UCSD-AML1 (cell line): ENCODE data around the gene VSX2.

ENCODE experiments used
- DNase-seq: peaks from one replicate; lab custom pipeline; 2025; ENCODE audit not compliant: unreplicated experiment; lab: John Stamatoyannopoulos, UW

Gene VSX2

GRCh38 chr14:74301594-74302151 is 62.4 kb downstream of the VSX2 start:
- no peak for DNase-seq

- DNase-seq = no peak
These were observed 62.9 kb downstream of the VSX2 start for GRCh38 chr14:74302152-74302628.

GRCh38 chr14:74302634-74303569 is 63.7 kb downstream of the VSX2 start, which contains the start of gene ABCD4:
TSS of gene ABCD4 (minus strand) at chr14:74302934. CDS start at chr14:74302912, 22 bp downstream.
- DNase-seq = peak; percentile 95

- DNase-seq = no peak
These were observed 69.4 kb downstream of the VSX2 start for GRCh38 chr14:74308695-74309094.

- DNase-seq = no peak
These were observed 70.1 kb downstream of the VSX2 start for GRCh38 chr14:74309125-74310022.

GRCh38 chr14:74312161-74312560 is 72.9 kb downstream of the VSX2 start:
- DNase-seq = no peak
